NCI-H345 treated with DMSO at 0.1 percent for 48 hours (cell line): ENCODE results near the gene NCF4.

Source experiments
- DNase-seq: peaks from one replicate; lab custom pipeline; 2025; ENCODE audit not compliant: unreplicated experiment; lab: John Stamatoyannopoulos, UW

The NCF4 gene

DNA sequence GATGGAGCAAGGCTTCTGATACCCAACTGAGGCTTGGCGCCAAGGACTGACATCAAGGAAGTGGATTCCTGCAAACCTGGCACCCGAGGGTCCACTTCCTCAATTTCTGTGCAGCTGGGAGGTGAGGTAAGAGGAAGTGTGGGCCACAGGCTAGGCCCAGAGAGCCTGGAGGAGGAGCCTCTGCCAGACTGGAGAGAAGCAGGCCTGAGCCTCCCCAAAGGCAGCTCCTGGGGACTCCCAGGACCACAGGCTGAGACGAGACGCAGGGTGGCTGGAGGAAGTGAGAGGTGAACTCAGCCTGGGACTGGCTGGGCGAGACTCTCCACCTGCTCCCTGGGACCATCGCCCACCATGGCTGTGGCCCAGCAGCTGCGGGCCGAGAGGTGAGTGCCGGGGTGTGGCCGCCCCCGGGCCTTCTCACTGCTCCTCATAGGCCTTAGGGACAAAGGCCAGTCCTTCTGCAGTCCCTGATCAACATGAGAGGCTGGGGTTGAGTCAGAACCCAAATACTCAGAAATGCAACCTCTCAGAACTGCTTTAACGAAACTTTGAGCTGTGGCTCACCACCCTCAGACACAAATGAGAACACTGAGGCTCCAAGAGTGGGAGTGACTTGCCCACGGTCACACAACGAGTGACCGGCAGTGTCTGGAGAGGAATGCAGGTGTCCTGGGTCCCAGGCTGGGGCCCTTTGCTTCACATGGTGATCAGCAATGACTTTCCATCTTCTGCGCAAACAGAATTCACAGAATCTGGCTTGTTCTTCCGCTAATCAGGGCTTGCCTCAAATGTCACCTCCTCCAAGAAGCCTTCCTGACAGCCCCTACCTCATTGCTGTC is at the start of gene NCF4:
Gene NCF4, plus strand, starts transcription at position 186 of the 839 bp plus-strand sequence. Its CDS starts 166 bp downstream, at position 352.
- no peak for DNase-seq

DNA sequence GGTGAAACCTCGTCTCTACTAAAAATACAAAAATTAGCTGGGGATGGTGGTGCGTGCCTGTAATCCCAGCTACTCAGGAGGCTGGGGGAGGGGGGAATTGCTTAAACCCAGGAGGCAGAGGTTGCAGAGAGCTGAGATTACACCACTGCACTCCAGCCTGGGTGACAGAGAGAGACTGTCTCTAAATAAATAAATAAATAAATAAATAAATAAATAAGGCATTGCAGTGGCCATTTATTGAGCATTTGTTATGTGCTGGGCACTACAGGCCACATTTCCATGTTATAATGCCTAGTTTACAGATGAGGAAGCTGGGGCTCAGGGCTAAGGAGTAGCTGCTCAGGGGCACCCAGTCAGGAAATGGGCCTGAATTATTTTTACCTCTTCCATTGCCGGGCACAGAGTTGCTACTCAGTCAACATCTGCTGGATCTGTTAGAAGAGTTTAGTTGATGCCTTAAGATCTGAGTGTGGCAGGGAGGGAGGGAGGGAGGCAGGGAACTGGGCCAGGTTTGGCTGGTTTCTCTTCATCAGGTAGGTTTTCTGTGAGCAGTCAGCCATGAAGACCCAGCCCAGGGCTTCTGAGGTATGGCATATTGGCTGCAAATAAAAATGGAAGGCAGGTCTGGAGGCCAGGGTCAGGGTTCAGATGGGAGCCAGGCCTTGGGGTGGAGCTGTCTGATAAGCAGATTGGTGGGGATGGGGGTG is 49.6 kb upstream of the NCF4 start:
- DNase-seq, result no peak

DNA sequence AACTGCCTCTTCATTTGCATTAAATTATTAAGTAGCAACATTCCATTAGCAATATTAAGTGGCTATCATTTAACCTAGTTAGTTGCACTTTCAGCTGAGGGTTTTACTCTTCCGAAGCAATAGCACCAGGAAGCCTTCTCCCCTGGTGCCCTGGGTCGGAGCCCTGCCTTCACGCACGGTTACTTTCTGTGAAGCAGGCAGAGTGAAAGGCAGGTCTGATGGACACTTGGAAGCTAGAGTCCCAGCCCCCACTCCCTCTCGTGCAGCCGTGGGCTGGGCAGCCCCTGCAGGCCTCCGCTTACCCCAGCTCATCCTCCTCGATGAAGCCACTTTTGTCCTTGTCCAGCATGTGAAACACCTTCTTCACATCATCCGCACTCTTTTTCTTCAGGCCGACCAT is 46.0 kb upstream of the NCF4 start:
- DNase-seq, result no peak

DNA sequence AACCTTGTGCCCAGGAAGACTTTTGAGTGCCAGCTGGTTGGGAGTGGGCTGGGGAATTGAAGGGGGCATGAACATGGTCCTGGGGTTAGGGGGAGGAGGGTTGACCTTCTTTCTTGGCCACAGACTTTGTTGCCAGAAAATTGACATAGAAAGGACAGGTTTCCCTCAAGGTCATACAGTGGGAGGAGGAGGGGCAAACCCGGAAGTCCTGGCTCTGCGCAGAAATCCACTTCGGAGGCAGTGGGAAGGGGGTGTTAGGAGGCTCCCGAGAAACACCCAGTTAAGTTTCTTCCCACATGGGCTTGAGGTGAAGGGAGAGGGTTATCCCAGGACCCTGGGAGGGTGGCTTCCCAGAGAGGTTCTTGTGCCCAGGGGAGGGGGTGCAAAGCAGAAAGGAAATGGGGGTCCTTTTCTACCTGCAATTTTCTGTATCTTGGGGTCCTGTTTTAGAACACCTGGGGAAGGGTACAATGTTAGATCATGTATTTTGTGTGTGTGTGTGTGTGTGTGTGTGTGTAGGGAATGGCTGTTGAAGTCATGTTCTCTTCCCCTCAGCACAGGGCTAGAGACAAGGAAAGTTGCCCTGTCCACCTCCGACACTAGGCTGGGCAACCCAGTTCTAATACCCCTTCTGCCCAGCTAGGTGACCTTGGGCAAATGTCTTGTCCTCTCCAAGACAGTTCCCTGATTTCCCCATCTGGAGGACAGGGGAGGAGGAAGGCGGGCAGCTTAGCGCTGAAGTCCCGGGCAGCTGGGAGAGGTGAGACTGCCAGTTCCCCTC is 45.1 kb upstream of the NCF4 start:
- DNase-seq, result no peak

DNA sequence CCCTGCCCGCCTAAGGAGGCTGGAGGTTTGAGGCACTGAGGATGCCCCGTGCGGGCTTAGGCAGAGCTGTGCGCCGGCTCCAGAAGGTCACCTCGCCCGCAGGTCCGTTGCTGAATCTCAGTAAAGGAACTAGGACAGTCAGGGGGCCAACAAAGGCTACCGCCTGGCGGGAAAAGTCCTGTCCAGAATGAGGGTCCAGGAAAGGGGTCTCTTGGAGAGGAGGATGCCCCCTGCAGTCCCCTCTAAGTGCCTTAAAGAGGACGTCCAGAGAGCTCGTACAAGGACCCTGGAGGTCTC is 44.5 kb upstream of the NCF4 start:
- no peak for DNase-seq

DNA sequence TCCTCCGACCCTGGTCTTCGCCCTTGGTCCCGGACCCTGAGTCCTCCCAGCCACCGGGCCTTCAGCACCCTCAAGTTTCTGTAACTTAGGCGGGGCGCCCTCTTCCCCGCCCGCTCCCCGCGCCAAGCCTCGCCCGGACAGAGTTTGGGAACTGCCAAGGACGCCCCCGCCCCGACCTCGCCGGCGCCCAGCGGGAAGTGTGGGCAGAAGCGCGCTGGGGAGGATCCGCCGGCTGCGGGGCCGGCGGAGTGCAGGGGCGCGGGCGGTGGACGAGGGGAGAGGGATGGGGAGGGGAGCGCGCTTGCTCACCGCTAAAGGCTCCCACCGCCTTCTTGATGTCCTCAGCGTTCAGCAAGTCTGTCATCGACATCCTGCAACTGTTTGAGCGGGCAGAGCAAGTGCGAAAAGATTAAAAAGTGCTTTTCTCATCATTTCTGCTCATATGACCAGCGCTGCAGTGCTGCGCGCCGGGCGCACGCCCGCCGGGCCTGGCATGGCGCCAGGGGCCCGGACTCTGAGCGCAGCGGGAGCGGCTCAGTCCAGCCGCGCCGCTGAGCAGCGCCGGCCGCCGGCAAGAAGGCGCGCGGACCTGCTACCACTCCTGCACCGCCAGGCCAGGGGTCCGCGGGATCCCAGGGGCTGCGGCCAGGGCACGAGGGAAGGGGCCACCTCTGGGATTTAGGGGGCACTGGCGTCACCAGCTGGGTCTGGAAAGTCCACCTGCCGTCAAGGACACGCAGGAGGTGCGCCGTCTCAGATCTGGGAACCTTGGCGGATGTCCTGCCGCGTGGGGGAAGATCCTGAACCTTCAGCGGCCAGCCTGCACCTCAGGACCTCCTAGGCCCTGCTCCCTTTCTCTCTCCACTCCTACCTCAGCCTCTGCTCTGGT is 43.9 kb upstream of the NCF4 start, which contains the start of gene PVALB:
Gene PVALB, minus strand, starts transcription at position 400 of the 889 bp plus-strand sequence. Its CDS starts 30 bp downstream, at position 370.
- no peak for DNase-seq

DNA sequence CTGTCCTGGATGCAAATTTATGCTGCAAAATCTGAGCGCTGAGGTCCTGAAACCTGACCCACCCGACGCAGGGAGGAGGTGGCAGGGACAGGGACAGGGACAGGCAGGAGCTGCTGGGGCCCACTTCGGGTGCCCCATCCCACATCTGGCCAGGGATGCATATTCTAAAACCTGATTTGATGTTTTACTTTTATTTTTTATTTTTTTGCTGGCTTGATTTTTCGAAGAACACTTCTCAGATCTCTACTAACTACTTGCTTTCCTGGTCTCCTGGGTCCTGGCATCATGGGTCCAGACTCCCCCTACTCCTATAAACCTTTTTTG is 43.3 kb upstream of the NCF4 start:
- no peak for DNase-seq

DNA sequence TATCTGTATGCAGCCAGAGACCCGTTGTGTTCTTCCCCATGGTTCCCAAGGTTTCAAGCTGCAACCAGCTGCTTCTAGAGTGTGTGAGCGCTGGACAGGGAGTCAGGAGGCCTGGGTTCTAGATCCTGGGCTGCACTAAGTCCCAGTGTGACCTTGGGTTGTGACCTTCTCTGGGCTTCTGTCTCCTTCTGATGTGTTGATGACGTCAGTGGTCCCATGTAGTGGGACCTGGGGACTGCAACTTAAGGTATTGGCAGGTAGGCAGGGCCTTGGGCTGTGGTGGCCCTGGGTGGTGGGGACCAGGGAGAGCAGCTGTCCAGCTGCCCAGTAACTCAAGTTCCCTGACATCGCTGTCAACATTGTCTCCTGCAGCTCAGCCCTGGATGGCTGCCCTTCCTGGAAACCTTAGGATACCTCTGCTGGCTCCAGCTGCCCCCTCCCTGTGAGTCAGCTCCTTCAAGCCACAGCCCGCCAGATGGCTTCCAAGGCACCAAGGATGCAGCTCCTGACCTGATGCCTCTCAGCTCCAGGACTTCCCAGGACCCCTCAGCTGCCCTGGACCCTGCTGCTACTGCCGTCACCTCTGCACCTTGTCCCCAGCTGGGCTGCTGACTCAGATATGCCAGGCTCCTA is 42.7 kb upstream of the NCF4 start:
- no peak for DNase-seq

DNA sequence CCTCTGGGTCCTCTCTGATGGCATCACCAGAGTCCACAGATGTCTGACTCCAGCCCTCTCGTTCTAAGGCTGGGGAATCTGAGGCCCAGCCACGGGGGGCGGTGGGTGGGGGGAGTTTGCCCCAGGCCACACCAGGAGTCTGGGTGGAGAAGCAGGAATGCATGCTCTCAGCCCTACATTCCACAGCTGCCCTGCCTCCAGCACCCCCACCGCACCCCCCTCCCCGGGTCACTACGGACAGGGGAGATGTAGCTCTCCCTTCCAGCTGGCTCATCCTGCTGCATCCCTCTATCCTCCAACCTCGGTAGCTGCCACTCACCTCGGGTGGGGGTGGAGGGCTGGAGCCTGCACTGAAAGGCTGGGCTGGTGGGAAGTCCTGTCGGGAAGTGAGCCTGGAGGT is 41.7 kb upstream of the NCF4 start:
- DNase-seq, result no peak

DNA sequence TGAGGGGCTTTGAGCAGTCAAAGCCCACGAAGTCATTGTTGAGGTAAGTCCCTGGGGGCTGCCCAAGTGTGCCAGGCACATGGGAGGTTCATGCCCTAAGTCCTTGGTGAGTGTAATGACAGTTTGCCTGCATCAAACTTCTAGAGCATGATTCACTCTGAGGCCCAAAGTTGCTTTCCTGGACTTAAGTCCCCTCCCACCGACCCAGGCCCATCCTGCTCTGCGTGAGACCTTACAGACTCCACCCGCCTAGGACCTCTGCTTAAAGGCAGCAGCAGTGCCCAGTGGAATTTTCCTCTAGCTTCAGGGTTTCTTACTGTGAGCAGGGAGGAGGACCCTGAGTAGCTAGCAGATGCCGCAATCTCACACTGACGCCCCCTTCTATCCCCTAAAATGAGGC is 38.2 kb upstream of the NCF4 start:
- no peak for DNase-seq

DNA sequence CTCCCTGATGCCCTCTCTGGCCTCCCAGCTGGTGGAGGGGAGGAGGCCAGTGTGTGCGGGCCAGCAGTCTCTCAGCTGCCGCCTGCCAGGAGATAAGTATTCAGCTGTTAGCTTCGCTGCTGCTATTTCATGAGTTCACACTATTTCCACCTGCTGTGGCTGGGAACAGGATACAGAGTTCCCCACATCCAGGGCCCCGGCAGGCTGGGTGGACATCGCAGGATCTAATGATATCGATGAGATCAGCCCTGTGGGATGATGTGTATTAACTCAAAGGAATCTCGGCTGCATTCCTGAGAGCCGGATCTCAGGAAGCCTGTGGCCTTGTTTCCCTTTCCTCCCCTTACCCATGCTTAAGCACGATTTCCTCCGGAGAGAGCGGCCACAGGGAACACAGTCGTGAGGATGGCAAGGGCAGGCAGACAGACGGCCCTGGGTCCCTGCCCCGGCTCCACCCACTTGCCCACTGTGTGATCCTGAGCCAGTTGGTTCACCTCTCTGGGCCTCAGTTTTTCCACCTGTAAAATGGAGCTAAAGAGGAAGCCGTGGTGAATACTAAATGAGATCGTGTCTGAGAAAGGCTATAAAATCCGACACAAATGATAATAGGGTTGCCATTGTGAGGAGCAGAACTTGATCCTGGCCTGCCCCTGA is 37.5 kb upstream of the NCF4 start:
- DNase-seq, result no peak

DNA sequence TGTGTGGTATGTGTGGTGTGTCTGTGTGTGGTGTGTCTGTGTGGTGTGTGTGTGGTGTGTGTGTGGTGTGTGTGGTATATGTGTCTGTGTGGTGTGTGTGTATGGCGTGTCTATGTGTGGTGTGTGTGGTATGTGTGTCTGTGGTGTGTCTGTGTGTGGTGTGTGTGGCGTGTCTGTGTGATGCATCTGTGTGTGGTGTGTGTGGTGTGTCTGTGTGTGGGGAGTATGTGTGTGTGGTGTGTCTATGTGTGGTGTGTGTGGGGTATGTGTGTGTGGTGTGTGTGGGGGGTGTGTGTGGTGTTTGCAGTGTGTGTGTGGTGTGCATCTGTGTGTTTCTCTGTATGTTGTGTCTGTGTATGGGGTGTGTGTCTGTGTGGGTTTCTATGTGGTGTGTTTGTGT is 36.2 kb upstream of the NCF4 start:
- no peak for DNase-seq

DNA sequence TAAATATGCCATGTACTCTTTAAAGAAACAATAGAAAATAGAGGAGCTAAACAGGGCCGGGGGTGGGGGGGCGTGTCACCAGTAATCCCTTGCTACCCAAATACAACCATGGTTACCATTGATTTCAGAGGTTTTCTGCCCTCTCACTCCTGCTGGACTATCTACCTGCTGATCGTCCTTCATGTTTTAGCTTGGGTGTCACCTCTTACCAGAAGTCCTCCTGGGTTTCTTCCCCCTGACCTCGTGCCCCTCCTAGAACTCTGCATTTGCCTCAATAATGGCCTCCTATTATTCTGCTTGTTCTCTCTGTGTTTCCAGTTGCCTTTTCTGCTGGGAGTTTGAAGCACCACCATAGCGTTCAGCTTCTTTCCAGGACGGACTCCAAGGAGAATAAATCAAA is 34.5 kb upstream of the NCF4 start:
- no peak for DNase-seq

DNA sequence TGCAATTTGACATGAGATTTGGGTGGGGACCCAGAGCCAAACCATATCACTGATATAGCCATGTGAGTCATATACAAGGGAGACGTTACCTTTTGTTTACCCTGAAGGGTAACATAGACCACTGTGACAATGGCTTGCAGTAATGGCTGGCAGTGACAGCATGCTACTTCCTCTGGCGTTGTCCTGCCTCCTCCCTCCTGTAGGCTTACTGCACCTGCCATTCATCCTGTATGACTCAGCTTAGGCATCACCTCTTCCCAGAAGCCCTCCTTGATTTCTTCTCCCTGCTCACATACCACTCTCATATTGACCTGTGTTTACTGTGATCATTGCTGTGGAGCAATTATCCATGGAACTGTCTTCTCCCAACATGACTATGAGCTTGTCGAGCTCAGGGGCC is 32.0 kb upstream of the NCF4 start:
- DNase-seq, result no peak

DNA sequence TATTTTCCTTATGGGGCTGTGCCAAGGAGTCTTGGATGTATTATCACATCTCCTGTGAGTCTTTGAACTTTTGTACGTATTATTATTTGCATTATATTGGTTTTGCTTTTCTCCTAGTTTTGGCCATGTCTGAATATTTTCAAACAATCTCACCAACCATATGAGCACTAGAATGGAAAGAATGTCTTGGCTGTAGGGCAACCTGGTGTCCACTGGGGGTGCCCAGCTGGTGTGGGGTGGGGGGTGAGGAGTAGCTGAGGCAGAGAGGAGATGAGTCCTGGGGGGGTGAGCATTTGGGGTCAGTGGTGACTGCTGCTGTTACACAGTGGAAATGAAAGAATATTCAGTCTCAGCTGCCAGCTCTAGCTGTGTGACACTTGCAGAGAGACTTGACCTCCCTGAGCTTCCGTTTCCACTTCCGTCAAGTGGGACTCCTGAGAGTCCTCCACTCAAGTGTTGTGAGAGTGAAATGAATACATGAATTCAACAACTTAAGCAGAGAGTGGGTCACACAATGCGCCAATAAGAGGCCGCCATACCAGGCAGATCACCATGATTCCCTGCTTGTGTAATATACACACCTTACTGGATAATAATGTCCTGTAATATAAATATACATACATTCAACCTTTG is 31.3 kb upstream of the NCF4 start:
- peak; percentile 16 for DNase-seq

DNA sequence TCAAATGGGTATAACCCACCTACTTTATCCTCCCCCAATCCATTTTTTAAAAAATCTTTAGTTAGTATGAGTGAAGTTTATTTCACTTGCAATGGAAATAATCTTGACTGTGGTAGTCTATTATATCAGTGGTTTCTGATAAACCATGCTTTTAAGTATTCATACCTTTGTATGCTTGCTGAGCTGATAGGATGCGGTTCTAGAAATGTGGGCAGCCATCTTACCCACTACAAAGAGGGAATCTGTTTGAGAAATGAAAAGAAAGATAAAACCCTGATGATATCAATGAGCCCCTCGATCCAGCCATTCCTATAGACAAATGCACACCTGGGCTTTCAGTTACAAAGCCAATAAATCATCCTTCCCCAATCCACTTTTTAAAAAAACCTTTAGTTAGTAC is 30.2 kb upstream of the NCF4 start:
- DNase-seq, result no peak

DNA sequence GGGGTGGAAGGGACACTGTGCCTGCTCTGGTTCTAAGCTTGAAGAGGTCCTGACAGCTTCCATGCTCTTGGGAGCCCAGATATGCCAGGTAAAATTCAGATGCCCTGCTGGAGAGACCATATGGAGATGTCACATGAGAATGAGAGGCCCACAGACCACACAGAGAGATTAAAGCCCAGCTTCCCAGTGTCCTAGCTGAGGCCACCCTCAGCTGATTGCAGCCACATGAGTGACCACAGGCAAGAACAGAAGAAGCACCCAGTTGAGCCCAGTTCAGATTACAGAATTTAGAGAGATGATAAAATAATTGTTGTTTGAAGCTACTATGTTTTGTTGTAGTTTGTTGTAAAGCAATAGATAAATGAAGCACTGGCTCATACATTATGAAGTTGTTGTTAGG is 29.6 kb upstream of the NCF4 start:
- no peak for DNase-seq

DNA sequence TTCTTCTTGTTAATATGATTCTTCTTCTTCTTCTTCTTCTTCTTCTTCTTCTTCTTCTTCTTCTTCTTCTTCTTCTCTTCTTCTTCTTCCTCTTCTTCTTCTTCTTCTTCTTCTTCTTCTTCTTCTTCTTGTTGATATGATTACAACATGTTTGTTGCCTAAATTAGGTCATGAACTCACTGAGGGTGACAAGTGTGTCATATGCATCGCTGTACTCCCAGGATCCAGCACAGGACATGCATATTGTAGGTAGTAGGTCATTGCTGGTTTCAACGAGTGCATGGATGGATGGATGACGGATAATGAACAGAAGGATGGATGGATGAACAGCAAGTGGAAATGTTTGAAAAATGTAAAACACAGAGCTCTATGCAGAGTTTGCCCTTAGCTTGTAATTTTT is 29.1 kb upstream of the NCF4 start:
- no peak for DNase-seq

DNA sequence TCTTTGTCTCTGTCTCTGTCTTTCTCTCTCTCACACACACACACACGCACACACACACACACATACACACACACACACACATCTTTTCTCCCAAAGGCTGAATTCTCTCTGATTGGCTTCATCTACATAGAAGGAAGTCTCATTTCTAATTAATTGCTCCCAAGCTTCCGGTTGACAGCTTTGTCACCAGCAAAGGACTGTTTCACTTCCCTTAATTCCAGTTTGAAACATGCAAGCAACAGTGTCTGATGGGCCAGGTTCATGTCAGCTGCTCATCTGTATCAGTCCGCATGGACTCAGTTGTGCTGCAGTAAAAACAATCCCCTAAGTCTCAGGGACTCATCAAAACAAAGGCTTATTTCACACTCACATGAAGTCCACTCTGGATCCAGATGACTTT is 27.7 kb upstream of the NCF4 start:
- no peak for DNase-seq

DNA sequence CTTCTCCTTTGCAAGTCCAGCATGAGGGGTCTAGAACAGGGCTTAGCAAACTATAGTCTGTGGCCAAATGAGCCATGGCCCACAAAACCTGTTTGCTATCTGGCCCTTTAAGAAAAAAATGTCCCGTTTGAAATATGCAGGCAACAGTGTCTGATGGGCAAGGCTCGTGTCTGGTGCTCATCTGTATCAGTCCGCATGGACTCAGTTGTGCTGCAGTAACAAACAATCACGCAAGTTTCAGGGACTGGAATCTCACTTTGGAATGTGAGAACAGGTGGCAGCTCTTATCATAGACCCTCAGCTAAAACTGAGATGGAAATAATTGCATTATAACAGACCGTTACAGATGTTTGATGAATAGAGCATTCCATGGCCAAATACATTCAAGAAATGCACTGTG is 24.9 kb upstream of the NCF4 start:
- no peak for DNase-seq
